ENCODE measurements around the gene WDR1.

DNA sequence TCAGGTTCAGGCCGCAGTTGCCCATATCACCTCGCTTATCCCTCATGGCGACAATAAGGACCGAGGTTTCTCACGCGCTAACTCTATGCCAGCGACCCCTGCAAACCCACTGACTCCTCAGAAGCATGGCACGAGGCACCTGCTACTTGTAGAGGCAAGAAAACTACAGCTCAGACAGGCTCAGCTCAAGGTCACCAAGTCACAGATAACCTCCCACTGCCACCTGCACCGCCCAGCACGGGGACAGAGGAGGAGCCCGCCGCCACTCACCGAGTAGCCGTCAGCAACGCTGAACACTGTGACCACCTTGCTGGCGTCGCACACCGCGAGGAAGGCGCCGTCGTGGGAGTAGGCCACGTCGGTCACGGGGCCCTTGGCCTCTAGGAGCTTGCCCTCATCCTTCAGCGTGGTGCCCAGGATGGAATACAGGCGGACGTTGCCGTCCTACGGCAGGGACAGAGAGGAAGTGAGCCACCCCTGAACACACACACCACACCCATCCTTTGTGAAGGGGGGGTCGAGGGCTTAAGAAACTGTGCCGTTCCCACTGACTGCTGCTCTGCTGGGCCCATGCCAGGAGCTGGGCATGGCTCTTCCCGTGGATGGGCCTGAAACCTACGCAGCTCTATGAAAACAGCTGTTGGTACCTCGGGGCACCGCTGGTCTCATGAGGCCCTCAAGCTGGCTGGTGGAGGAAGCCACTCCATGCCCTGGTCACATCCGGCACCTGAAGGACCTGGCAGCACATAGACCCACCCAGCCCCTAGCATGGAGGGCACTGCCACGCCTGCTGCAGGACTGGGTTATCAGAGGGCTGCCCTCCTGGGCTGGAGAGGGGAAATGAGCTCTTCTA is 38.9 kb downstream of the WDR1 start:
- TF ChIP-seq EZH2 (IDR thresholded peaks at IDR 0.05) = no peak
- TF ChIP-seq FOXP2 (optimal IDR thresholded peaks at IDR 0.05; ENCODE audit: control extremely low read depth, extremely low read length, insufficient read depth) = no peak
